Measurements from ENCODE around the gene SLFN14. TPM values are rescaled to one million over a fixed set of nuclear protein-coding genes. Genes with fewer than 3 reads are reported as not detected.

SLFN14 gene
- total RNA-seq: not detected in 2 replicates

GRCh38 chr17:35560703-35561102 is at the start of gene SLFN14:
SLFN14 (minus strand) TSS chr17:35560819; CDS start chr17:35558062, 2,757 bp downstream.

GRCh38 chr17:35587074-35587961 is 26.7 kb upstream of the SLFN14 start, which contains the start of gene AP2B1:
AP2B1 (plus strand) TSS chr17:35587322; CDS start chr17:35594031, 6,709 bp downstream.

GRCh38 chr17:35578197-35578928 is 17.7 kb upstream of the SLFN14 start, which contains the start of gene PEX12:
PEX12 (minus strand) TSS chr17:35578571; CDS start chr17:35578021, 550 bp downstream.

GRCh38 chr17:35537601-35538141 is 22.9 kb downstream of the SLFN14 start, which contains the start of gene SLFN12L:
SLFN12L (minus strand) TSS chr17:35537678; CDS start chr17:35522364, 15,314 bp downstream.

Other genes starting within 250 kb of the SLFN14 start
- 4.3 and 9.6 TPM in 2 replicates for gene SLFN11, start 187.2 kb downstream of the SLFN14 start, total RNA-seq
- gene SLFN12, start 128.3 kb downstream of the SLFN14 start, total RNA-seq: 5.5 and 11.1 TPM in 2 replicates
- gene SLFN13, start 112.1 kb downstream of the SLFN14 start, total RNA-seq: 1.2 and 2.1 TPM in 2 replicates
- not detected in 2 replicates for gene SLFN12L, start 23.1 kb downstream of the SLFN14 start, total RNA-seq
- 1.9 and 5.1 TPM in 2 replicates for gene PEX12, start 17.8 kb upstream of the SLFN14 start, total RNA-seq
- 44.3 and 58.3 TPM in 2 replicates for gene AP2B1, start 26.5 kb upstream of the SLFN14 start, total RNA-seq
- 0.64 and 0.72 TPM in 2 replicates for gene RASL10B, start 170.8 kb upstream of the SLFN14 start, total RNA-seq
- 0.24 TPM in 1 of 2 replicates, not detected in the other for gene GAS2L2, start 192.4 kb upstream of the SLFN14 start, total RNA-seq
- not detected in 2 replicates for gene C17orf50, start 200.1 kb upstream of the SLFN14 start, total RNA-seq
- 37.8 and 132 TPM in 2 replicates for gene MMP28, start 234.8 kb upstream of the SLFN14 start, total RNA-seq
- gene TAF15, start 248.7 kb upstream of the SLFN14 start, total RNA-seq: 36.9 and 45.8 TPM in 2 replicates

All from tracheal epithelial cell (primary cell).